ENCODE data around the gene IFNLR1. TPM values are rescaled to one million over a fixed set of nuclear protein-coding genes. Genes with fewer than 3 reads are reported as not detected.

Gene IFNLR1
- polyA plus RNA-seq, 3 donors: not detected

GRCh38 chr1:24104854-24105253 is 82.2 kb downstream of the IFNLR1 start:
- Mint-ChIP-seq H3K4me3 (no peak overlapping the region), H3K27ac (no peak overlapping the region), H3K4me1 (no peaks in the 10 kb centered on the region), H3K27me3 (ENCODE audit: low read depth in 3 of 3) (no peaks in the 10 kb centered on the region), H3K36me3 (no peaks in the 10 kb centered on the region), H3K9me3 (no peaks in the 10 kb centered on the region)
- Histone ChIP-seq H3K4me1 (ENCODE audit: control insufficient read depth in 1 of 2, insufficient read depth in 2 of 2, low read length in 2 of 2) (no peaks in the 10 kb centered on the region), H3K36me3 (replicated peaks in 1 of 2; ENCODE audit: control insufficient read depth in 1 of 2, insufficient read depth in 2 of 2, low read length in 2 of 2) (no peaks in the 10 kb centered on the region), H3K27me3 (ENCODE audit: control insufficient read depth in 2 of 2, insufficient read depth in 2 of 2, low read length in 2 of 2) (no peaks in the 10 kb centered on the region), H2AFZ (ENCODE audit: insufficient read depth, low read depth, low read length, poor library complexity, severe bottlenecking) (no peak overlapping the region), H3K4me3 (replicated peaks in 1 of 3; ENCODE audit: low read depth in 2 of 3, low read length in 3 of 3) (no peak overlapping the region), H3K79me2 (ENCODE audit: insufficient read depth, low read length) (no peaks in the 10 kb centered on the region), H3K4me2 (replicated peaks; ENCODE audit: extremely low read depth, low read length, poor library complexity, severe bottlenecking) (no peak overlapping the region), H4K20me1 (ENCODE audit: insufficient read depth, low read length) (no peaks in the 10 kb centered on the region), H3K27ac (ENCODE audit: low read depth in 1 of 2, low read length in 2 of 2) (no peak overlapping the region), H3K9me3 (replicated peaks in 1 of 2; ENCODE audit: control insufficient read depth in 1 of 2, insufficient read depth in 1 of 2, low read length in 2 of 2) (no peaks in the 10 kb centered on the region), H3K9ac (ENCODE audit: insufficient read depth, low read length, poor library complexity, severe bottlenecking) (no peak overlapping the region)
- no peak for TF ChIP-seq CTCF (IDR thresholded peaks at IDR 0.05)
- intact Hi-C loops (cut with micrococcal nuclease): no loop called here
- WGBS (ENCODE audit: insufficient coverage): 89% methylated on average over 7 of the region's 7 CpGs
- no peak for DNase-seq

Other genes with a start within 250 kb of the IFNLR1 start
- gene PNRC2, start 227.5 kb downstream of the IFNLR1 start, polyA plus RNA-seq: 10 to 100 TPM; 71.7 to 89.7 (median 71.7) TPM
- gene SRSF10, start 207.0 kb downstream of the IFNLR1 start, polyA plus RNA-seq: 10 to 100 TPM; 66.6 to 76.2 (median 75.6) TPM
- not detected for gene MYOM3, start 75.2 kb downstream of the IFNLR1 start, polyA plus RNA-seq
- gene IL22RA1, start 44.1 kb downstream of the IFNLR1 start, polyA plus RNA-seq: not detected
- gene GRHL3, start 132.1 kb upstream of the IFNLR1 start, polyA plus RNA-seq: under 1 TPM in 1 of 3 donors, not detected in 2; 0.03 TPM
- under 1 TPM; 0.57 to 0.85 (median 0.60) TPM for gene STPG1, start 226.5 kb upstream of the IFNLR1 start, polyA plus RNA-seq
- 1 to 10 TPM; 5.9 to 9.6 (median 6.6) TPM for gene NIPAL3, start 228.5 kb upstream of the IFNLR1 start, polyA plus RNA-seq

All from CD14-positive monocyte (primary cell).